CD4-positive, alpha-beta T cell treated with Interleukin-2 at 100 ng/mL for 4 hours (primary cell): Measurements from ENCODE around the gene TMEM238.
"Not testable (repeated sequence)": the region's sequence is repeated elsewhere in the genome, so short reads cannot be mapped to it uniquely, and the experiment has no call there.

Experiments
- DNase-seq: peaks from one replicate; pipeline ENCODE4 v3.0.0-alpha.2; 2020; ENCODE audit warnings: low spot score

Gene TMEM238

GRCh38 chr19:55384131-55384919 is at the start of gene TMEM238:
Gene TMEM238 (minus strand): TSS chr19:55384292. CDS start chr19:55384259, 33 bp downstream.
- peak; percentile 30 for DNase-seq

GRCh38 chr19:55433292-55433691 is 49.2 kb upstream of the TMEM238 start:
- no peak for DNase-seq

GRCh38 chr19:55432241-55432959 is 48.3 kb upstream of the TMEM238 start:
- DNase-seq = no peak

GRCh38 chr19:55431183-55431582 is 47.1 kb upstream of the TMEM238 start:
- DNase-seq = no peak

- DNase-seq = no peak
These were observed 42.0 kb upstream of the TMEM238 start for GRCh38 chr19:55426042-55426441.

- no peak for DNase-seq
These were observed 40.4 kb upstream of the TMEM238 start for GRCh38 chr19:55424518-55424917.

- DNase-seq = no peak
These were observed 39.3 kb upstream of the TMEM238 start for GRCh38 chr19:55423225-55424005.

GRCh38 chr19:55421281-55421680 is 37.2 kb upstream of the TMEM238 start:
- peak; percentile 50 for DNase-seq

- no peak for DNase-seq
These were observed 35.6 kb upstream of the TMEM238 start for GRCh38 chr19:55419624-55420236.

- no peak for DNase-seq
These were observed 35.0 kb upstream of the TMEM238 start for GRCh38 chr19:55419103-55419502.

- peak; percentile 63 for DNase-seq
These were observed 34.1 kb upstream of the TMEM238 start for GRCh38 chr19:55418185-55418584.

- no peak for DNase-seq
These were observed 26.1 kb upstream of the TMEM238 start for GRCh38 chr19:55410168-55410567.

- DNase-seq = not testable (repeated sequence)
These were observed 25.1 kb upstream of the TMEM238 start for GRCh38 chr19:55409179-55409578.

GRCh38 chr19:55408533-55408872 is 24.4 kb upstream of the TMEM238 start:
- no peak for DNase-seq

- peak; percentile 98 for DNase-seq
These were observed 23.9 kb upstream of the TMEM238 start for GRCh38 chr19:55407800-55408532.

- not testable (repeated sequence) for DNase-seq
These were observed 23.4 kb upstream of the TMEM238 start, which contains the start of gene UBE2S for GRCh38 chr19:55407550-55407799. Gene UBE2S (minus strand): TSS chr19:55407788. CDS start chr19:55407589, 199 bp downstream.

- DNase-seq = peak; percentile 16
These were observed 22.9 kb upstream of the TMEM238 start for GRCh38 chr19:55406826-55407549.

GRCh38 chr19:55406091-55406825 is 22.2 kb upstream of the TMEM238 start:
- DNase-seq = no peak

GRCh38 chr19:55405638-55406037 is 21.5 kb upstream of the TMEM238 start:
- DNase-seq = no peak

GRCh38 chr19:55402509-55402908 is 18.4 kb upstream of the TMEM238 start:
- DNase-seq = no peak
